SKM-1 treated with dmso at 0.1 percent for 144 hours (cell line): ENCODE data around the gene HABP4.
"Not testable (repeated sequence)": the region's sequence is repeated elsewhere in the genome, so short reads cannot be mapped to it uniquely, and the experiment has no call there.

Experiments
- DNase-seq: peaks from one replicate; lab custom pipeline; 2025; ENCODE audit not compliant: unreplicated experiment; lab: John Stamatoyannopoulos, UW

Gene HABP4

GRCh38 chr9:96496368-96497116 is 46.6 kb downstream of the HABP4 start:
- no peak for DNase-seq

- no peak for DNase-seq
These were observed 47.1 kb downstream of the HABP4 start for GRCh38 chr9:96497117-96497399.

GRCh38 chr9:96498796-96499195 is 48.8 kb downstream of the HABP4 start:
- no peak for DNase-seq

- DNase-seq = no peak
These were observed 49.3 kb downstream of the HABP4 start for GRCh38 chr9:96499257-96499656.

GRCh38 chr9:96500696-96501632 is 51.0 kb downstream of the HABP4 start:
- DNase-seq = no peak

GRCh38 chr9:96501633-96502538 is 51.9 kb downstream of the HABP4 start:
- no peak for DNase-seq

GRCh38 chr9:96502539-96503373 is 52.8 kb downstream of the HABP4 start:
- DNase-seq = no peak

GRCh38 chr9:96503374-96503748 is 53.4 kb downstream of the HABP4 start:
- DNase-seq = not testable (repeated sequence)

GRCh38 chr9:96503918-96504317 is 53.9 kb downstream of the HABP4 start:
- no peak for DNase-seq

- no peak for DNase-seq
These were observed 55.5 kb downstream of the HABP4 start for GRCh38 chr9:96505316-96505991.

GRCh38 chr9:96508227-96508940 is 58.4 kb downstream of the HABP4 start:
- no peak for DNase-seq

GRCh38 chr9:96509026-96509425 is 59.1 kb downstream of the HABP4 start:
- no peak for DNase-seq

- DNase-seq = no peak
These were observed 59.9 kb downstream of the HABP4 start for GRCh38 chr9:96509848-96510247.

GRCh38 chr9:96510258-96510657 is 60.3 kb downstream of the HABP4 start:
- DNase-seq = no peak

- no peak for DNase-seq
These were observed 62.3 kb downstream of the HABP4 start for GRCh38 chr9:96512240-96512639.

GRCh38 chr9:96513622-96514021 is 63.7 kb downstream of the HABP4 start:
- no peak for DNase-seq

- no peak for DNase-seq
These were observed 64.3 kb downstream of the HABP4 start for GRCh38 chr9:96514108-96514799.

GRCh38 chr9:96514800-96515158 is 64.8 kb downstream of the HABP4 start:
- no peak for DNase-seq
